Esophagus squamous epithelium (tissue), 4 donors: Measurements from ENCODE around the gene VWA8.
A peak's percentile ranks its signal among the peaks of the same experiment; 100 is the strongest.

Experiments used
- CTCF ChIP-seq, 6 experiments: fragments of 450-650 bp in 4 of 6; fragments of 200-600 bp in 2 of 6; sonication (generic) in 2 of 6; IDR thresholded peaks; one replicate each; pipeline ENCODE4 v1.5.1; 2016 to 2019; ENCODE audit warnings: antibody characterized with exemption in 6 of 6, mild to moderate bottlenecking in 4 of 6, moderate library complexity in 4 of 6
- POLR2A ChIP-seq, 4 donors: fragments of 450-650 bp; IDR thresholded peaks; one replicate each; pipeline ENCODE4 v1.6.1; 2017; ENCODE audit warnings: antibody characterized with exemption in 4 of 4, mild to moderate bottlenecking in 4 of 4, moderate library complexity in 3 of 4

GRCh38 chr13:41848435-41849255, 112.3 kb downstream of the VWA8 start:
- TF ChIP-seq CTCF (IDR thresholded peaks at IDR 0.05) (peak in 1 of 6 experiments; percentile 14), POLR2A (IDR thresholded peaks at IDR 0.05) (no peak)
